ENCODE measurements around the gene GUCY2D.

The GUCY2D gene

DNA sequence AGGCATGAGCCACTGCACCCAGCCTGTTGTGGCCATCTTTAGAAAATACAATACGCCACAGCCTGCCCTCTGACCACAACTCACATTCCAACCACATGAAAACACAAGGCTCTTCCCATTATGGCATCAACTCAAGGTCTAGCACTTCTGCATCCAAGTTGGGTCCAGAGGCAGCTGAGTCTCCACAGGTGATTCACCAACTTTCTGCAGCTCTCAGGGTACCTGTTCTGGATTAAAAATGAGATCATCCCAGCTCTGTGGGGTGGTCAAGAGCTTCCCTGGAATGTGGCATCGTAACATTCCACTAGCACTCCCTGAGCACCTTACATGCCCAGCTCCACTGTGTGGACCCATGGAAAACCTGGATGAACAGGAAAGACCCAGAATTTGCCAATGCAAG lies 9.9 kb upstream of the GUCY2D start:
- DNase-seq (ENCODE audit: low read depth in 2 of 2), result no peak

DNA sequence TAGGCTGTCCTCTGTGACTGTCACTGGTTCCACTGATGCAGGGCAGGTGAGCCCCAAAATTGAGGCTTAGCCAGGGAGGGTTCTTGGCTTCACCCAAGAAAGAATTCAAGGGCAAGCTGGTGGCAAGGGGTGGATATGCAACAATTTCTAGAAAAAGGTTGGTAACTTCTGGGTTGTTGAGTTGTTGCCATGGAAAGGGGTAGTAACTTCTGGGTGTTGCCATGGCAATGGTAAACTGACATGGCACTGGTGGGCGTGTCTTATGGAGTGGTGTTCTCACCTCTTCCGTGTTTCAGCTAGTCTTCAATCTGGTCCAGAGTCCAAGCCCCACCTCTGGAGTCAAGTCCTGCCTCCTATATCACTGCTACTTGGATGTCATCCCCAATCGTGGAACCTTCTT lies 9.5 kb upstream of the GUCY2D start:
- DNase-seq (ENCODE audit: low read depth in 2 of 2), result no peak

DNA sequence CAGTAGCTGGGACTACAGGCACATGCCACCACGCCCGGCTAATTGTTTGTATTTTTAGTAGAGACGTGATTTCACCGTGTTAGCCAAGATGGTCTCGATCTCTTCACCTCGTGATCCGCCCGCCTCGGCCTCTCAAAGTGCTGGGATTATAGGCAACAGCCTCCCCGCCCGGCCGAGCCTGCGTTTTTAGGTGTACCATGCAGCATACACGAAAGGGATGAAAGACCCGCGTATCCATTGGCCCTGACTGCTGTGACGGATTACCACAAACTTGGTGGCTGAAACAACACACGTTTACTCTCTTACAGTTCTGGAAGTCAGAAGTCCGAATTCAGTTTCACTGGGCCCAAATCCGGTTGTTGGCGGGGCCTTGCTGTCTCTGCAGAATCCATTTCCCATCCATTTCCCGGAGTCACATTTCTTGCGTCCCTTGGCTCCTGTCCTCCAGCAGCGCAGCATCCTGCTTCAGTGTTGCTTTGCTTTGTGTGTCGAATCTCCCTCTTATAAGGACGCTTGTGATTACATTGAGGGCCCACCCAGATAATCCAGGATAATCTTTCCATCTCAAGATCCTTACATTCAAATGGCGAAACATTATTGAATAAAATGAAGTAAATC lies 8.3 kb upstream of the GUCY2D start:
- DNase-seq (ENCODE audit: low read depth in 2 of 2), result no peak

GRCh38 chr17:7995724-7996123 lies 6.7 kb upstream of the GUCY2D start:
- DNase-seq (ENCODE audit: low read depth in 2 of 2), result no peak

GRCh38 chr17:7997186-7997585 lies 5.2 kb upstream of the GUCY2D start:
- no peak for DNase-seq (ENCODE audit: low read depth in 2 of 2)

GRCh38 chr17:8002721-8003593 lies 542 bp downstream of the GUCY2D start:
- no peak for DNase-seq (ENCODE audit: low read depth in 2 of 2)

DNA sequence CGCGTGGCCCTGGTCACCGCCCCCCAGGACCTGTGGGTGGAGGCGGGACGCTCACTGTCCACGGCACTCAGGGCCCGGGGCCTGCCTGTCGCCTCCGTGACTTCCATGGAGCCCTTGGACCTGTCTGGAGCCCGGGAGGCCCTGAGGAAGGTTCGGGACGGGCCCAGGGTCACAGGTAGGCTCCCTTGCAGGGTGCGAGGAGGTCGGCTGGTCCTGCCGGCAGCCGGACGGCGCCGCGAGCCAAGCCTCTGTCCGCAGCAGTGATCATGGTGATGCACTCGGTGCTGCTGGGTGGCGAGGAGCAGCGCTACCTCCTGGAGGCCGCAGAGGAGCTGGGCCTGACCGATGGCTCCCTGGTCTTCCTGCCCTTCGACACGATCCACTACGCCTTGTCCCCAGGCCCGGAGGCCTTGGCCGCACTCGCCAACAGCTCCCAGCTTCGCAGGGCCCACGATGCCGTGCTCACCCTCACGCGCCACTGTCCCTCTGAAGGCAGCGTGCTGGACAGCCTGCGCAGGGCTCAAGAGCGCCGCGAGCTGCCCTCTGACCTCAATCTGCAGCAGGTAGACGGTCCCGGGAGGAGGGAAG lies 1.3 kb downstream of the GUCY2D start:
- no peak for DNase-seq (ENCODE audit: low read depth in 2 of 2)

DNA sequence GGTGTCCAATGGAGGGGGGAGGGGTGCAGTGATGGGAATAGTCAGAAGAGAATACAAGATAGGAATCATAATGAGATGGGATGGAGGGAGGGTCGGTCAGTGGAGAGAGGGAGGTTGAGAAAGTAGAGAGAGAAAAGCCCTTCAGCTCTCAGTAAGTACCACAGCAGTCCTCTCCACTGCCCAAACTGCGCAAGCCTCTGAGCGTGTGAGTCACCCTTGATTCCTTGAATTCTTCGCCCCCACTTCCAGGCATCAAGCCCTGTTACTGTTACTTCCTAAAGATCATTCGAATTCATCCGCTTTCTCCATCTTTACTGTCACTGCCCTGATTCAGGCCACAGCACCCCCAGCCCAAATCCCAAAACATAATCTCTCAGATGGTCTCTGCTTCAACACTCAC lies 2.5 kb downstream of the GUCY2D start:
- DNase-seq (ENCODE audit: low read depth in 2 of 2), result no peak

DNA sequence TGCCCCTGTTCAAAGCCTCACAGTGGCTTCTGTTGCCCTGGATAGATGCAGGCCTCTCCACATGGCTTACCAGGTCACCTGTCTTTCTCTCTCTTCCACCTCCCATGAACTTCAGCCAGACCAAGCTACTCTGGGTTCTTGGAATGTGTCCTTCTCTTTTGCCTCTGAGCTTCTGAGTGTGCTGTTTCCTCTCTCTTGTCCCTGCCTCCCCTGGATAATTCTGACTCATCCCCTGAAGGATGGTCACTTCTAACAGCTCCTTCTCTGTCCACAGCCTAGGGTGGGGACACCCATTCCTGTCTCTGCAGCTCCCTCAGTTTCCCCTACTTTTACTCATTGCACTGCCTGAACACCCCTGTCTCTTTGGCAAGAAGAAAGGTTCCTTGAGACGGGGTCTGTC lies 2.9 kb downstream of the GUCY2D start:
- no peak for DNase-seq (ENCODE audit: low read depth in 2 of 2)

- no peak for DNase-seq (ENCODE audit: low read depth in 2 of 2)
Observed at GRCh38 chr17:8005967-8006730, 3.7 kb downstream of the GUCY2D start.

DNA sequence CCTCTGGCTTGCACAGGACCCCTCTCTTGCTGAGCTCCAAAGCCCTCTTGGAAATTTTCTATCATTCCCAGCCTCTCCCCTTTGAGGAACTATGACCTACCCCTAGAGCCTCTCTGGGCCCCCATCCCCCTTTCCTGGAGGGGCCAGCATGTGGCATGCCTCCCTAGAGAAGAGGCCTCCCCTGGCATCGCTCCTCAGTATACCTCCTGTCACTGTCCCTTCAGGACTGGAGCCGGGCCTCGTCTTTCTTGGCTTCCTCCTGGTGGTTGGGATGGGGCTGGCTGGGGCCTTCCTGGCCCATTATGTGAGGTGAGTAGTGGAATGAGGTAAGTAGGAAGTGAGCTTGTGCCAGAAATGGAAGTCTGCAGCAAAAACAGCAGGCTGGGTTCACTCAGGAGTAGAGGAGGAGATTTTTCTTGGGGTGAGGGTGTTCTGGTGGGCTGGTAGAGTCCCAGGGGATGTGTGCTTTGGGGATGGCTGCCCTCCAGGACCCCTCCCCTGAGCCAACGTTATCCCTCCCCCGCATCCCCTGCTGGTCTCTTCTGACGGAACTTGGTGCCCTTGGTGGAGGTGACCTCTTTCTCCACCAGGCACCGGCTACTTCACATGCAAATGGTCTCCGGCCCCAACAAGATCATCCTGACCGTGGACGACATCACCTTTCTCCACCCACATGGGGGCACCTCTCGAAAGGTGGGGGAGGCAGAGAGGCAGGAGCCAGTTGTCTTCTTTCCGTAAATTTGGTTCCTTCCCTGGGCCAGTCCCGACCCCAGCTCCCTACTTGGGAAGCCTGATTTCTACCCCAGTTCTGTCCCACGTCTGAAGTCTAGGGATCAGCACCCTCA lies 4.6 kb downstream of the GUCY2D start:
- no peak for DNase-seq (ENCODE audit: low read depth in 2 of 2)

- no peak for DNase-seq (ENCODE audit: low read depth in 2 of 2)
Observed at GRCh38 chr17:8007836-8008235, 5.4 kb downstream of the GUCY2D start.

DNA sequence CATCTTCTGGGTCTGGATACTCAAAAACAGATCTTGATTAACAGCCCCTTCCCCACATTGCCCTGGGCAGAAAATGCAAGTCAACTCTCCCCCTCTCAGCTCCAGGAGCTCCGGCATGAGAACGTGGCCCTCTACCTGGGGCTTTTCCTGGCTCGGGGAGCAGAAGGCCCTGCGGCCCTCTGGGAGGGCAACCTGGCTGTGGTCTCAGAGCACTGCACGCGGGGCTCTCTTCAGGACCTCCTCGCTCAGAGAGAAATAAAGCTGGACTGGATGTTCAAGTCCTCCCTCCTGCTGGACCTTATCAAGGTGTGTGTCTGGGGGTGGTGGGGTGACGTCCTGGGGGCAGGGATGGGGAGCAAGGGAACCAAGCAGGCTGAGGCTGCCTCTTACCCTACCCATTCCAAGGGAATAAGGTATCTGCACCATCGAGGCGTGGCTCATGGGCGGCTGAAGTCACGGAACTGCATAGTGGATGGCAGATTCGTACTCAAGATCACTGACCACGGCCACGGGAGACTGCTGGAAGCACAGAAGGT lies 9.7 kb downstream of the GUCY2D start:
- no peak for DNase-seq (ENCODE audit: low read depth in 2 of 2)

DNA sequence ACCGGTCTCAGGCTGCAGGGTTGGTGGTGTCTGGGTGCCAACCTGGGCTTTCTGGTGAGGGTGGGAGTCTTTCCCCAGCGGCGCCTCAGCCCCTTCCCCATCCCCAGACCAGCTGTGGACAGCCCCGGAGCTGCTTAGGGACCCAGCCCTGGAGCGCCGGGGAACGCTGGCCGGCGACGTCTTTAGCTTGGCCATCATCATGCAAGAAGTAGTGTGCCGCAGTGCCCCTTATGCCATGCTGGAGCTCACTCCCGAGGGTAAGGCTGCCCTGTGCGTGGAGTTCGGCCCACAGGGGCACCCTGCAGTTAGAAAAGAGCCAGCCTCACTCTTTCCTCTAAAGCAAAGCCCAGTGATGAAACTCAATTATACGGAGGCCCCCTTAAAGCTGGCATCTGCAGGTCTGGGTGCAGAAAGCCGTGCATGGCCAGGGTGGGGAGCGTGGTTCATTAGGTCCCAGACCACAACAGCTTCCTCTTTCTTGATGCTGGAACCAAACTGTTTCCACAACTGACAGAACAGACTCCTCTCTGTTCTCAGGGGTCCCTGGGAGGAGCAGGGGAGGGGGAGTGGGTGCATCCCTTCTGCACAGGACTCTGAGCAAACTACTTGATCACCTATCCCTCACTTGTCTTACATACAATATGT lies 10.7 kb downstream of the GUCY2D start:
- DNase-seq (ENCODE audit: low read depth in 2 of 2), result no peak

GRCh38 chr17:8013731-8014557 lies 11.5 kb downstream of the GUCY2D start:
- no peak for DNase-seq (ENCODE audit: low read depth in 2 of 2)

GRCh38 chr17:8014558-8014850 lies 12.1 kb downstream of the GUCY2D start:
- DNase-seq (ENCODE audit: low read depth in 2 of 2), result no peak

DNA sequence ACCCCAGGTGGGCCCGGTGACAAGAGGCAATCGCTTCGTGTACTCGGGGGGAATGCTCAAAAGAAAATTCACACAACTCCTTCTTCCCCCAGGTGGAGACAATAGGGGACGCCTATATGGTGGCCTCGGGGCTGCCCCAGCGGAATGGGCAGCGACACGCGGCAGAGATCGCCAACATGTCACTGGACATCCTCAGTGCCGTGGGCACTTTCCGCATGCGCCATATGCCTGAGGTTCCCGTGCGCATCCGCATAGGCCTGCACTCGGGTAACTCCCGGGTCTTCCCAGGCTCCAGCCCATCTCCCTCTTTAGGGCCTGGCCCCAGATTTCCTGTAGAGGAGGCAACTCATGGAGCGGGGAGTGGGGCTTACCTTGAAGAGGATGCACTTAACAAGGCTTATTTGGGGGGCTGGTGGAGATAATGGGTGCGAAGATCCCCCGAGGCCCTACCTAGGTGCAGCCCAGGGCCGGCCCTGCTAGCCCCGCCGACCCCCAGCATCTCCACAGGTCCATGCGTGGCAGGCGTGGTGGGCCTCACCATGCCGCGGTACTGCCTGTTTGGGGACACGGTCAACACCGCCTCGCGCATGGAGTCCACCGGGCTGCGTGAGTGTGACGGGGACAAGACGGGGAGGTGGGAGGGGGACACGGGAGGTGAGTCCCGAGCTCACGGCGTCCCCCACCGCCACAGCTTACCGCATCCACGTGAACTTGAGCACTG lies 13.0 kb downstream of the GUCY2D start:
- no peak for DNase-seq (ENCODE audit: low read depth in 2 of 2)

GRCh38 chr17:8015957-8016631 lies 13.7 kb downstream of the GUCY2D start:
- DNase-seq (ENCODE audit: low read depth in 2 of 2), result no peak

Data from stimulated activated CD4-positive, alpha-beta T cell treated with anti-CD3 and anti-CD28 coated beads, Interleukin-1b, Interleukin-23, amount 100 ng/mL, for 1 hour (primary cell).